Right lobe of liver (tissue), 6 donors: ENCODE measurements around the gene TRAF6. TPM values are rescaled to one million over a fixed set of nuclear protein-coding genes. Genes with fewer than 3 reads are reported as not detected.
A peak's percentile ranks its signal among the peaks of the same experiment; 100 is the strongest.

Experiments used
- ATAC-seq, 4 donors: fragments of 200-7000 bp; cut with Tn5 transposase; one replicate each; pipeline ENCODE4 v1.9.1; 2020; ENCODE audit warnings: mild to moderate bottlenecking in 4 of 4, moderate library complexity in 4 of 4
- DNase-seq, 3 donors: peaks; one replicate each; pipeline ENCODE4 v3.0.0-alpha.2; 2020
- H3K27ac ChIP-seq, 3 donors: fragments of 200-600 bp; one replicate each; pipeline ENCODE4 v1.8.0; 2022
- H3K27me3 ChIP-seq, 2 donors: fragments of 200-600 bp; one replicate each; pipeline ENCODE4 v1.8.0; 2022
- H3K36me3 ChIP-seq, 4 donors: fragments of 200-600 bp; sonication (generic) in 1 of 4; one replicate each; pipeline versions ENCODE4 v1.5.1 to v1.8.0; 2017 to 2022; ENCODE audit warnings: control low read depth in 1 of 4
- H3K4me1 ChIP-seq, 4 donors: fragments of 200-600 bp; sonication (generic) in 1 of 4; one replicate each; pipeline versions ENCODE4 v1.5.1 to v1.8.0; 2017 to 2022; ENCODE audit warnings: control low read depth in 1 of 4
- H3K4me3 ChIP-seq, 3 donors: fragments of 200-600 bp; one replicate each; pipeline ENCODE4 v1.8.0; 2022
- H3K9me3 ChIP-seq, 4 donors: fragments of 200-600 bp; sonication (generic) in 1 of 4; one replicate each; pipeline versions ENCODE4 v1.5.1 to v1.8.0; 2017 to 2022; ENCODE audit warnings: control low read depth in 1 of 4
- POLR2A ChIP-seq: fragments of 450-650 bp; IDR thresholded peaks from one replicate; pipeline ENCODE4 v1.6.1; 2017; ENCODE audit warnings: antibody characterized with exemption, mild to moderate bottlenecking
- WGBS: methylation state at CpG from one replicate; pipeline ENCODE4 v1.1.6; 2018; ENCODE audit warnings: low coverage, low lambda C conversion rate; ENCODE audit not compliant: insufficient coverage; ENCODE audit errors: missing lambda C conversion rate; 5-methylcytosine and 5-hydroxymethylcytosine counted together
- intact Hi-C, 2 donors: fragments of 100-400 bp; cut with DNase I; formaldehyde crosslinking; loops; one replicate each; pipeline versions ENCODE4 v1.11.2 to v1.14.1; 2022
- total RNA-seq, 6 experiments: library from RNA; depleted of rRNA in 2 of 6; stranded (reverse); fragments of >200 nt in 2 of 6; fragmentation: NEBNext Ultra II Directional in 3 of 6; extraction: Animal tissue kit (Norgen Biotek cat#: 25700) in 3 of 6; gene quantifications; one replicate each; pipeline versions ENCODE4 v1.1.0 to v1.2.4, GENCODE V29; 2016 to 2023
- TF ChIP-seq, protein P1 (sequence below), 4 donors: fragments of 200-600 bp in 3 of 4; fragments of 450-650 bp in 1 of 4; IDR thresholded peaks; one replicate each; pipeline versions ENCODE4 v1.5.1 to v1.8.0; 2016 to 2022; ENCODE audit warnings: antibody characterized with exemption in 4 of 4, mild to moderate bottlenecking in 2 of 4
- donor health status: DM: no; HTN: yes; CAD: no.
- donor health status: DM: no; HTN: no; CAD: no.
- donor health status: DM: no; HTN: no; CAD: no.
- donor health status: DM: no; HTN: yes; CAD: no.
- donor health status: DM: no; HTN: yes; CAD: no.

The TRAF6 gene
- total RNA-seq, 6 experiments from 2014 or later = 4.9 to 7.4 (median 6.7) TPM

DNA sequence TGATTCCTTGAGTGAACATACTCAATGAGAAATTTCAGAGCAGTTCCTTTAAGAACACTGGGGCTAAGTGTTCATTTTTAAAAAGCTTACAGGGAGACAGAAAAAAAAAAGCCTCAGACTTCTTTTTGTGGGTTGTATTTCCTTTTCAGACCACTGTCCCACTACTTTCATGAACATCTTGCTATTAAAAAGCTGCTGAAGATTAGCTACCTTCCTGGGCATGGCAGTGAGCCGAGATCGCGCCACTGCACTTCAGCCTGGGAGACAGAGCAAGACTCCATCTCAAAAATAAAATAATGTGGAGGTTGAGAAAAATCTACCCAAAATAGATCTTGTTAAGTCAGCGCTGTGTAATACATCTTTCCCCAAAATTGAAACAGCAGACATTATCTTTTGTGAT lies 10.8 kb downstream of the TRAF6 start:
- H3K9me3 ChIP-seq = no peaks in the 10 kb centered on the region
- no peak overlapping the region for H3K4me3 ChIP-seq
- H3K27me3 ChIP-seq = no peaks in the 10 kb centered on the region
- ATAC-seq (no peak), DNase-seq (no peak)
- TF ChIP-seq, protein P1, sequence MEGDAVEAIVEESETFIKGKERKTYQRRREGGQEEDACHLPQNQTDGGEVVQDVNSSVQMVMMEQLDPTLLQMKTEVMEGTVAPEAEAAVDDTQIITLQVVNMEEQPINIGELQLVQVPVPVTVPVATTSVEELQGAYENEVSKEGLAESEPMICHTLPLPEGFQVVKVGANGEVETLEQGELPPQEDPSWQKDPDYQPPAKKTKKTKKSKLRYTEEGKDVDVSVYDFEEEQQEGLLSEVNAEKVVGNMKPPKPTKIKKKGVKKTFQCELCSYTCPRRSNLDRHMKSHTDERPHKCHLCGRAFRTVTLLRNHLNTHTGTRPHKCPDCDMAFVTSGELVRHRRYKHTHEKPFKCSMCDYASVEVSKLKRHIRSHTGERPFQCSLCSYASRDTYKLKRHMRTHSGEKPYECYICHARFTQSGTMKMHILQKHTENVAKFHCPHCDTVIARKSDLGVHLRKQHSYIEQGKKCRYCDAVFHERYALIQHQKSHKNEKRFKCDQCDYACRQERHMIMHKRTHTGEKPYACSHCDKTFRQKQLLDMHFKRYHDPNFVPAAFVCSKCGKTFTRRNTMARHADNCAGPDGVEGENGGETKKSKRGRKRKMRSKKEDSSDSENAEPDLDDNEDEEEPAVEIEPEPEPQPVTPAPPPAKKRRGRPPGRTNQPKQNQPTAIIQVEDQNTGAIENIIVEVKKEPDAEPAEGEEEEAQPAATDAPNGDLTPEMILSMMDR (IDR thresholded peaks at IDR 0.05) = no peak
- no peak for TF ChIP-seq POLR2A
- no peak overlapping the region for H3K27ac ChIP-seq
- peaks cover 0 to 45% (median 22%) of the 10 kb centered on the region in 4 donors for H3K36me3 ChIP-seq
- peaks cover 0 to 21% (median 6%) of the 10 kb centered on the region in 4 donors for H3K4me1 ChIP-seq
- intact Hi-C loops = no loop called here
- WGBS = 73% methylated on average over 4 of the region's 4 CpGs

DNA sequence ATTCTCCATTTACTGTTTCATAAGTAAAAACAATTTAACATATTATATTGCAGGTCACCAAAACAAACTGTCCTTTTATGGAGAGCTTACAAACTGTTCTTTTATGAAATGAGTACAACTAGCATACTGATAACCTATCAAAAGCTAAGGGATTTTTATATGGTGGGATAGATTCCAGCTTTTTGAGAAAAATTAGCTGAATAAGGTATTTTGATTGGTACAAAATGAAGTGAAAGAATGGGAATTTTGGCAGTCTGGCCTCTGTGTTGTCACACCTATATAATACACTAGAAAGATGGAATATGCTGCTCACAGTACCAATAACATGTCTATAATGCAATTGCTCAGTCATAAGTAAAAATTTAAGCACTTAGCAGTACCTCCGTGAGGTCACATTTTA lies 11.4 kb downstream of the TRAF6 start:
- 100% methylated on average over 1 of the region's 1 CpG for WGBS
- Histone ChIP-seq H3K36me3 (peaks cover 0 to 51% (median 22%) of the 10 kb centered on the region in 4 donors), H3K27ac (no peak overlapping the region), H3K27me3 (no peaks in the 10 kb centered on the region), H3K4me1 (peaks cover 0 to 21% (median 6%) of the 10 kb centered on the region in 4 donors), H3K4me3 (no peak overlapping the region), H3K9me3 (no peaks in the 10 kb centered on the region)
- DNase-seq (no peak), ATAC-seq (no peak)
- intact Hi-C loops = no loop called here
- TF ChIP-seq, protein P1 (IDR thresholded peaks at IDR 0.05) = no peak

DNA sequence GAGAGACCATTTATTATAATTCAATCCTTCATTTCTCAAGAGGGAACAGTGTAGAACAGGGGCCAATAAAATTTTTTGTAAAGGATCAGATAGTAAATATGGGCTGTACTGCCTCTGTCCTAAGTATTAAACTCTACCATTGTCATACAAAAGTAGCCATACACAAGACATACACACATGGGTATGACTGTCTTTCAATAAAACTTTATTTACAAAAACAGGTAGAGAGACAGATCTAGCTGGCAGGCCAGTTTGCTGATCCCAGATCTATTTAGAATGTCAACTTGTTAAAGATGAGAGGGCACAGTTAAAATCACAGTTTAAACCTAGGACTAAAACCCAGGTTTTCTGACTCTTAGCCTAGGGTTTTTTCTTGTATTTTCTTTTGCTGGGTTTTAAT lies 16.7 kb downstream of the TRAF6 start:
- intact Hi-C loops = no loop called here
- DNase-seq (no peak), ATAC-seq (no peak)
- Histone ChIP-seq H3K4me3 (no peak overlapping the region), H3K27ac (no peak overlapping the region), H3K4me1 (no peaks in the 10 kb centered on the region), H3K27me3 (no peaks in the 10 kb centered on the region), H3K36me3 (peaks cover 0 to 83% (median 22%) of the 10 kb centered on the region in 4 donors), H3K9me3 (no peaks in the 10 kb centered on the region)
- TF ChIP-seq, protein P1 (IDR thresholded peaks at IDR 0.05) = no peak
- TF ChIP-seq POLR2A = no peak

DNA sequence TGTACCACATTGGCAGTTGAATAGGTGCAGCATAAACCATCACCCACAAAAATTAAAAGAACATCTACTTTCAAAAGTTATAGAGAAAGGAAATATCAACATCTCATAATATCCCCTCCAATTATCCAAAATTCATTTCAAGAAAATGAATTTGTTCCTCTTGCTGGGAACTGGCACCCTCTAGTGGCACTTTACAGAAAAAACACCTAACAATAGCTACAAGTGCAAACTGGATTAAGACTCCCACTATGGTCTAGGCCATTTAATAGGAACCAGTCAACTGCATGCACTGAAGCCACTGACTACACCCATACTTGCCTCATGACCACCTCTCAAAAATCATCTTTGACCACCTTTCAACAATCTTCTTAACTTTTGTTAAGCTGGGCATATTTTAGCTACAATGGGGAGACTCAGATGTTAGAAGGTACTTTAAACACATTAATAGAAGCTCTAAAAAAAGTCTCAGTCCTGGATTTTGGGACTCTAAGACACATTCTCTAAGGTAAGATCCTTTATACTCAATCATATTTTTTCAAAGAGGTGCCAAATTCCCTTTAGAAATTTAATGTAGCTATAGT lies 17.3 kb downstream of the TRAF6 start:
- Histone ChIP-seq H3K36me3 (peaks cover 0 to 83% (median 19%) of the 10 kb centered on the region in 4 donors), H3K27ac (no peak overlapping the region), H3K9me3 (no peaks in the 10 kb centered on the region), H3K4me1 (no peaks in the 10 kb centered on the region), H3K4me3 (no peak overlapping the region), H3K27me3 (no peaks in the 10 kb centered on the region)
- DNase-seq (no peak), ATAC-seq (peak; percentile 74 to 81 (median 78))
- TF ChIP-seq, protein P1 (IDR thresholded peaks at IDR 0.05) = peak; percentile 61 to 84 (median 80)
- TF ChIP-seq POLR2A = no peak
- intact Hi-C loops = no loop called here
